WERI-Rb-1 (cell line): ENCODE data around the gene ACKR3.

Source experiments
- DNase-seq: peaks from one replicate; pipeline ENCODE4 v3.0.0-alpha.2; 2020
- H3K27ac ChIP-seq: fragments of 250-450 bp; sonication (Bioruptor Pico); 2 replicates; pipeline ENCODE4 v1.5.1; 2020; ENCODE audit warnings: mild to moderate bottlenecking, moderate library complexity
- H3K27me3 ChIP-seq: fragments of 250-450 bp; sonication (Bioruptor Pico); 2 replicates; pipeline ENCODE4 v1.5.1; 2021; ENCODE audit warnings: mild to moderate bottlenecking, low read depth, moderate library complexity; ENCODE audit not compliant: insufficient read depth, severe bottlenecking
- H3K36me3 ChIP-seq: fragments of 250-450 bp; sonication (Bioruptor Pico); 2 replicates; pipeline ENCODE4 v1.5.1; 2020; ENCODE audit warnings: mild to moderate bottlenecking, moderate library complexity
- H3K4me3 ChIP-seq: 2 replicates; pipeline ENCODE4 v1.5.1; 2011; ENCODE audit warnings: low read depth, mild to moderate bottlenecking, control low read depth, low read length
- H3K9me3 ChIP-seq: fragments of 250-450 bp; sonication (Bioruptor Pico); 2 replicates; pipeline ENCODE4 v1.5.1; 2021; ENCODE audit warnings: mild to moderate bottlenecking, moderate library complexity; ENCODE audit not compliant: severe bottlenecking
- CTCF ChIP-seq: IDR thresholded peaks from 2 replicates; pipeline ENCODE4 v1.5.1; 2011; ENCODE audit warnings: low read depth, mild to moderate bottlenecking, control low read depth, inconsistent platforms, low read length

Gene ACKR3

GRCh38 chr2:236583621-236584203 is 14.1 kb downstream of the ACKR3 start:
- Histone ChIP-seq H3K27me3 (no peaks in the 10 kb centered on the region), H3K4me3 (no peak overlapping the region), H3K36me3 (no peaks in the 10 kb centered on the region), H3K27ac (no peak overlapping the region), H3K9me3 (no peaks in the 10 kb centered on the region)
- no peak for TF ChIP-seq CTCF
- no peak for DNase-seq

- Histone ChIP-seq H3K4me3 (no peak overlapping the region), H3K9me3 (no peaks in the 10 kb centered on the region)
- no peak for TF ChIP-seq CTCF
Measured at GRCh38 chr2:236584521-236585384, 15.1 kb downstream of the ACKR3 start.

GRCh38 chr2:236585966-236586365 is 16.3 kb downstream of the ACKR3 start:
- Histone ChIP-seq H3K4me3 (no peak overlapping the region), H3K27ac (no peak overlapping the region), H3K9me3 (no peaks in the 10 kb centered on the region), H3K27me3 (no peaks in the 10 kb centered on the region), H3K36me3 (no peaks in the 10 kb centered on the region)
- DNase-seq, result no peak
- no peak for TF ChIP-seq CTCF

More at GRCh38 chr2:236584521-236585384, 15.1 kb downstream of the ACKR3 start:
- Histone ChIP-seq H3K27me3 (no peaks in the 10 kb centered on the region), H3K36me3 (no peaks in the 10 kb centered on the region), H3K27ac (no peak overlapping the region)
- no peak for DNase-seq

GRCh38 chr2:236587861-236588815 is 18.5 kb downstream of the ACKR3 start:
- Histone ChIP-seq H3K9me3 (no peaks in the 10 kb centered on the region), H3K4me3 (no peak overlapping the region), H3K27ac (no peak overlapping the region), H3K36me3 (no peaks in the 10 kb centered on the region), H3K27me3 (no peaks in the 10 kb centered on the region)
- TF ChIP-seq CTCF, result no peak
- no peak for DNase-seq

- no peak overlapping the region for H3K4me3 ChIP-seq
- TF ChIP-seq CTCF, result no peak
- H3K9me3 ChIP-seq, result no peaks in the 10 kb centered on the region
- no peak overlapping the region for H3K27ac ChIP-seq
- no peak for DNase-seq
- no peaks in the 10 kb centered on the region for H3K36me3 ChIP-seq
- no peaks in the 10 kb centered on the region for H3K27me3 ChIP-seq
Measured at GRCh38 chr2:236588932-236589592, 19.4 kb downstream of the ACKR3 start.
